Adrenal gland (tissue), 5 donors: Measurements from ENCODE around the gene COP1.

Source experiments
- POLR2A ChIP-seq, 2 donors: fragments of 450-650 bp; IDR thresholded peaks; one replicate each; pipeline ENCODE4 v1.6.1; 2017; ENCODE audit warnings: antibody characterized with exemption in 2 of 2, mild to moderate bottlenecking in 2 of 2, moderate library complexity in 1 of 2
- TF ChIP-seq, protein P1 (sequence below), 6 experiments: fragments of 450-650 bp in 4 of 6; fragments of 200-600 bp in 2 of 6; sonication (generic) in 1 of 6; IDR thresholded peaks; 1 replicate in 5 of 6; 2 replicates in 1 of 6; pipeline versions ENCODE4 v1.5.1 to v1.8.0; 2016 to 2021; ENCODE audit warnings: antibody characterized with exemption in 6 of 6, mild to moderate bottlenecking in 2 of 6, moderate library complexity in 1 of 6
- donor health status: DM: no; HTN: no; CAD: no.

DNA sequence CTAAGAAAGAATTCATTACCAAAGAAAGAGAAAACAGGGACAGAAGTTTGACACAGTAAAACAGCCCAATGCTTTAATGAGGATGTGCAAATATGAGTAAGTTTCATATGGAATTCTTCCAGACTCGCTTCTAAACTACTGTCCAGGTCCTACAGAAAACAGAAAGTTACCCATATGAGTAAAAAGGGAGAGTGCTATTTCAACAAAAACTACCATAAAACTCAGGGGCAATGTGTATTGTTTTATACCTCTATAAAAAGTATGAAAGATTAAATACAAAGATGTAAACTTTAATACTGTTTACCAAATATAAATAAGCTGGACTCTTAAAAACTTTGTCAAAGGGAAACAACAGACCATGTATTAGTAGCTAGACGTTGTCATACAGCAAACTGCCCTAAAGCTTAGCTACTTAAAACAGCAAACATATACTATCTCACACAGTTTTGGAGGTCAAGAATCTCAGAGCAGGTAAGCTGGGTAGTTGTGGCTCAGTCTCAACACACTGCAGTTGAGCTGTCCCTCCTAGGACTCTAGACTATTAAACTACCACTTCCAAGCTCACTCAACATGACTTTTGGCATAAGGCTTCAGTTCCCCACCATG, 174.9 kb downstream of the COP1 start:
- TF ChIP-seq, protein P1, sequence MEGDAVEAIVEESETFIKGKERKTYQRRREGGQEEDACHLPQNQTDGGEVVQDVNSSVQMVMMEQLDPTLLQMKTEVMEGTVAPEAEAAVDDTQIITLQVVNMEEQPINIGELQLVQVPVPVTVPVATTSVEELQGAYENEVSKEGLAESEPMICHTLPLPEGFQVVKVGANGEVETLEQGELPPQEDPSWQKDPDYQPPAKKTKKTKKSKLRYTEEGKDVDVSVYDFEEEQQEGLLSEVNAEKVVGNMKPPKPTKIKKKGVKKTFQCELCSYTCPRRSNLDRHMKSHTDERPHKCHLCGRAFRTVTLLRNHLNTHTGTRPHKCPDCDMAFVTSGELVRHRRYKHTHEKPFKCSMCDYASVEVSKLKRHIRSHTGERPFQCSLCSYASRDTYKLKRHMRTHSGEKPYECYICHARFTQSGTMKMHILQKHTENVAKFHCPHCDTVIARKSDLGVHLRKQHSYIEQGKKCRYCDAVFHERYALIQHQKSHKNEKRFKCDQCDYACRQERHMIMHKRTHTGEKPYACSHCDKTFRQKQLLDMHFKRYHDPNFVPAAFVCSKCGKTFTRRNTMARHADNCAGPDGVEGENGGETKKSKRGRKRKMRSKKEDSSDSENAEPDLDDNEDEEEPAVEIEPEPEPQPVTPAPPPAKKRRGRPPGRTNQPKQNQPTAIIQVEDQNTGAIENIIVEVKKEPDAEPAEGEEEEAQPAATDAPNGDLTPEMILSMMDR (IDR thresholded peaks at IDR 0.05) = no peak
- TF ChIP-seq POLR2A (IDR thresholded peaks at IDR 0.05) = no peak
